Measurements from ENCODE around the gene KCNK3. TPM values are rescaled to one million over a fixed set of nuclear protein-coding genes. Genes with fewer than 3 reads are reported as not detected.

Gene KCNK3
- total and polyA plus RNA-seq, 3 donors from 2014 or later = 1.0 to 2.5 (median 1.5) TPM

DNA sequence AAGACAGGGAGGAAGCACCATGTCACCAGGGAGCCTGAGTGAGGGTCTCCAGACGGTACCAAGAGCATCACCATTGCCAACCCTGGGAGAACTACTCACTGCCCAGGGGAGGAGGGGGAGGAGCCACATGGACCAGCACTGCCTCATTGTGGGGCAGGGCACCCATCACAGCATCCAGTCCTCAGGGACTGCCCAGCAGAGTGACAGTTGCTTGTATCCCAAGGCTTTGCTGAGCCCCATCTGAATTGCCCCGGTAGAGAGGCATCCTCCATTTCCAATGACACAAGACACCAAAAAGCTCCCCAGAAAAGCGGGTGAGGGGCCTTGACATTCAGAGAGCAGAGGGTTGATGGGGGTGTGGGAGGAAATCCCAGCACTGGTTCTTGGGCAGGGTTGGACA is 44.5 kb upstream of the KCNK3 start:
- WGBS, 2 donors = 88 to 89% methylated on average over 3 of the region's 3 CpGs

DNA sequence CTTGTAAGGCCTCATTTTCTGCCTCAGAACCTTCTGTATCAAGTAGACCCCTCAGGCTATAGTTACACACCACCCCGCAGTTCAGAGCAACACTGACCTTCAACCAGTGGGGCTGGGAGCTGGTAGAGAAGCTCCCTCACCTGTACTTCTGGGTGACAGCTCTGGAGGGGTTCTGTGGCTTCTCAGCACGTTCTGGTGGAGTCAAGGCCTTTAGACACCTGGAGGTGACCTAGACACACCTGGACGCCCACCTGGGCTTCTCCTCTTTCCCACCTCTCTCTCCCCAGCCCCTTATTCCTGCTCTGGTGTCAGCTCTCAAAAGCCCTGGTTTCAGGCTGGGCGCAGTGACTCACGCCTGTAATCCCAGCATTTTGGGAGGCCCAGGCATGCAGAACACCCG is 44.0 kb upstream of the KCNK3 start:
- intact Hi-C loops (cut with DNase I; ENCODE audit: low total_unique reads) = no loop called here
- no peak for DNase-seq
- no peaks in the 10 kb centered on the region for H3K27me3 ChIP-seq
- H3K4me1 ChIP-seq = peaks cover 4% of the 10 kb centered on the region
- no peaks in the 10 kb centered on the region for H3K36me3 ChIP-seq (ENCODE audit: low read depth, missing control alignments)
- no peaks in the 10 kb centered on the region for H3K9me3 ChIP-seq
- H3K4me3 ChIP-seq = no peak overlapping the region
- 90 to 98% methylated on average over 6 of the region's 6 CpGs for WGBS, 2 donors
- no peak overlapping the region for H3K27ac ChIP-seq
- TF ChIP-seq, protein P1, sequence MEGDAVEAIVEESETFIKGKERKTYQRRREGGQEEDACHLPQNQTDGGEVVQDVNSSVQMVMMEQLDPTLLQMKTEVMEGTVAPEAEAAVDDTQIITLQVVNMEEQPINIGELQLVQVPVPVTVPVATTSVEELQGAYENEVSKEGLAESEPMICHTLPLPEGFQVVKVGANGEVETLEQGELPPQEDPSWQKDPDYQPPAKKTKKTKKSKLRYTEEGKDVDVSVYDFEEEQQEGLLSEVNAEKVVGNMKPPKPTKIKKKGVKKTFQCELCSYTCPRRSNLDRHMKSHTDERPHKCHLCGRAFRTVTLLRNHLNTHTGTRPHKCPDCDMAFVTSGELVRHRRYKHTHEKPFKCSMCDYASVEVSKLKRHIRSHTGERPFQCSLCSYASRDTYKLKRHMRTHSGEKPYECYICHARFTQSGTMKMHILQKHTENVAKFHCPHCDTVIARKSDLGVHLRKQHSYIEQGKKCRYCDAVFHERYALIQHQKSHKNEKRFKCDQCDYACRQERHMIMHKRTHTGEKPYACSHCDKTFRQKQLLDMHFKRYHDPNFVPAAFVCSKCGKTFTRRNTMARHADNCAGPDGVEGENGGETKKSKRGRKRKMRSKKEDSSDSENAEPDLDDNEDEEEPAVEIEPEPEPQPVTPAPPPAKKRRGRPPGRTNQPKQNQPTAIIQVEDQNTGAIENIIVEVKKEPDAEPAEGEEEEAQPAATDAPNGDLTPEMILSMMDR (IDR thresholded peaks at IDR 0.05) = no peak
- TF ChIP-seq POLR2A (IDR thresholded peaks at IDR 0.05) = no peak

More for the DNA sequence above, 44.5 kb upstream of the KCNK3 start:
- Histone ChIP-seq H3K27me3 (no peaks in the 10 kb centered on the region), H3K27ac (no peak overlapping the region), H3K9me3 (no peaks in the 10 kb centered on the region), H3K4me3 (no peak overlapping the region), H3K36me3 (ENCODE audit: low read depth, missing control alignments) (no peaks in the 10 kb centered on the region), H3K4me1 (peaks cover 4% of the 10 kb centered on the region)
- intact Hi-C loops (cut with DNase I; ENCODE audit: low total_unique reads) = no loop called here
- no peak for TF ChIP-seq POLR2A (IDR thresholded peaks at IDR 0.05)
- TF ChIP-seq, protein P1 (IDR thresholded peaks at IDR 0.05) = no peak
- no peak for DNase-seq

DNA sequence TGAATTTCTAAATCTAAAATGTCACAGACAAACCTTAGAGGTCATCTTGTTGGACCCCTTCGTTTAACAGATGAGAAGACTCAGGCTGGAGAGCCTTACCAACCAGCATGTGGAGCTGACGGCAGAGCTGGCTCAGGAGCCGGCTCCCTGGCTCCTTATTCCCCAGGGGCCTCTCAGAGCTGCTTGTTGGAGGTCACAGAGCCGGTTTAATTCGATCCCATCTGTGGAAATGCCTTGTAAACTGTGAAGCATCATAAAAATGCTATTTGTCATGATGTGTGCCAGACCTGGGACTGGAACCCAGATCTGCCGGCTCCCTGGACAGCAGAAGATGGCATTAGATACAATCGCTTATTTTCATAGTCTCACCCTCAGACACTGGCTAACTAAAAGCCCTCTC is 43.2 kb upstream of the KCNK3 start:
- TF ChIP-seq POLR2A (IDR thresholded peaks at IDR 0.05) = no peak
- TF ChIP-seq, protein P1 (IDR thresholded peaks at IDR 0.05) = no peak

DNA sequence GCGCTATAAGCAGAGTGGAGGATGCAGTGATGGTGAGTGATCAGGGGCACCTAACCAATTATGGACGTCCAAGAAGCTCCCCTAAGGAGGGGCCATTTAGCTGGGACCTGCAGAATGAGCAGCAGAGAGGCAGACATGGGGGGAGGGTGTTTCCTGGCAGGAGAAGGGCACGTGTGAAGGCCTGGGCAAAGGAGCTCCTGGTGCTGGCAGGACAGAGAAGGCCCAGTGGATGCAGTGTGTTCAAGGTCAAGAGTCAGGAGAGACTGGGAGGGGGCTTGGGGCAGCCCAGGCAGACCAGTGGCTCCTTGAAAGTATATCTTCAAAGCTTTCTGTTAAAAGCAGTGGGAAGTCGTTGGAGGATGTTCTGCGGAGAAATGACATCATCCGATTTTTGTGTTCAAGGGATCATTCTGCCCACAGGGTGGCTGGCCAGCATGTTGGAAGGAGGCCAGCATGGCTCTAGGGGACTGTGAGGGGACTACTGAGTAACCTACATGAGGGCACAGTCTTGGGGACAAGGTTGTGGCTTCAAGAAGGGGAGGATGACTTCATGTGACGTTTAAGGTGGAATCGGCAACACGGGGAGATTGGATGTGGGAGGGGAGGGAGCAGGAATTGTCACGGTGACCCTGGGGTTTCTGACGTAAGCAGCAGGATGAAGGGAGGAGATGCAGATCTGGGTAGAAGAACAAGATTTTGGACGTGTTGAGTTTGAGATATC is 42.4 kb upstream of the KCNK3 start:
- DNase-seq = no peak
- H3K36me3 ChIP-seq (ENCODE audit: low read depth, missing control alignments) = no peaks in the 10 kb centered on the region
- no peak overlapping the region for H3K4me3 ChIP-seq
- intact Hi-C loops (cut with DNase I; ENCODE audit: low total_unique reads) = no loop called here
- no peaks in the 10 kb centered on the region for H3K9me3 ChIP-seq
- H3K27ac ChIP-seq = no peak overlapping the region
- peaks cover 4% of the 10 kb centered on the region for H3K4me1 ChIP-seq
- H3K27me3 ChIP-seq = no peaks in the 10 kb centered on the region
- no peak for TF ChIP-seq POLR2A (IDR thresholded peaks at IDR 0.05)
- TF ChIP-seq, protein P1 (IDR thresholded peaks at IDR 0.05) = no peak
- WGBS, 2 donors = 79 to 80% methylated on average over 12 of the region's 12 CpGs

More for the DNA sequence above, 43.2 kb upstream of the KCNK3 start:
- intact Hi-C loops (cut with DNase I; ENCODE audit: low total_unique reads) = no loop called here
- no peak for DNase-seq
- no peaks in the 10 kb centered on the region for H3K9me3 ChIP-seq
- H3K4me3 ChIP-seq = no peak overlapping the region
- H3K27ac ChIP-seq = no peak overlapping the region
- peaks cover 4% of the 10 kb centered on the region for H3K4me1 ChIP-seq
- WGBS, 2 donors = 63 to 73% methylated on average over 7 of the region's 7 CpGs
- H3K27me3 ChIP-seq = no peaks in the 10 kb centered on the region
- no peaks in the 10 kb centered on the region for H3K36me3 ChIP-seq (ENCODE audit: low read depth, missing control alignments)
